Hematopoietic multipotent progenitor cell (in vitro differentiated cells): ENCODE results near the gene FMNL1. TPM values are rescaled to one million over a fixed set of nuclear protein-coding genes. Genes with fewer than 3 reads are reported as not detected.

Source experiments
- DNase-seq, 3 donors: peaks; one replicate each; pipeline ENCODE4 v3.0.0-alpha.2; 2011 to 2015; ENCODE audit warnings: low read depth in 2 of 3, low spot score in 2 of 3
- total RNA-seq: library from RNA; depleted of rRNA; stranded (reverse); fragments of >200 nt; gene quantifications from one replicate; pipeline ENCODE4 v1.2.3, GENCODE V29; 2012

Gene FMNL1
- total RNA-seq, 1 donor: 149 TPM

GRCh38 chr17:45296003-45296832 is 74.5 kb downstream of the FMNL1 start:
- peak in 2 of 3 donors; percentile 82 to 92 for DNase-seq

GRCh38 chr17:45296833-45297124 is 75.1 kb downstream of the FMNL1 start:
- DNase-seq: no peak

Other genes with a start within 250 kb of the FMNL1 start
- 98.8 TPM for gene DCAKD, start 170.3 kb upstream of the FMNL1 start, total RNA-seq
- gene NMT1, start 160.6 kb upstream of the FMNL1 start, total RNA-seq: 46.0 TPM
- 8.1 TPM for gene PLCD3, start 89.4 kb upstream of the FMNL1 start, total RNA-seq
- 13.2 TPM for gene ACBD4, start 86.2 kb upstream of the FMNL1 start, total RNA-seq
- gene HEXIM1, start 73.4 kb upstream of the FMNL1 start, total RNA-seq: 10.2 TPM
- gene HEXIM2, start 60.0 kb upstream of the FMNL1 start, total RNA-seq: 7.0 TPM
- gene SPATA32, start 40.2 kb downstream of the FMNL1 start, total RNA-seq: 0.27 TPM
- gene MAP3K14, start 95.1 kb downstream of the FMNL1 start, total RNA-seq: 10.2 TPM
- 46.6 TPM for gene ARHGAP27, start 211.0 kb downstream of the FMNL1 start, total RNA-seq